Upper lobe of right lung (tissue), 1 donor: ENCODE data around the gene SAMD4A. TPM values are rescaled to one million over a fixed set of nuclear protein-coding genes. Genes with fewer than 3 reads are reported as not detected.

Experiments used
- ATAC-seq: fragments of 200-7000 bp; cut with Tn5 transposase; one replicate; pipeline ENCODE4 v1.9.1; 2020; ENCODE audit warnings: mild to moderate bottlenecking, moderate library complexity
- DNase-seq: peaks from one replicate; pipeline ENCODE4 v3.0.0-alpha.2; 2020
- H3K27ac ChIP-seq: fragments of 200-600 bp; one replicate; pipeline ENCODE4 v1.8.0; 2022
- H3K27me3 ChIP-seq: fragments of 200-600 bp; one replicate; pipeline ENCODE4 v1.8.0; 2022; ENCODE audit warnings: mild to moderate bottlenecking
- H3K36me3 ChIP-seq: fragments of 200-600 bp; one replicate; pipeline ENCODE4 v1.8.0; 2022
- H3K4me1 ChIP-seq: fragments of 200-600 bp; one replicate; pipeline ENCODE4 v1.8.0; 2022
- H3K4me3 ChIP-seq: fragments of 200-600 bp; one replicate; pipeline ENCODE4 v1.8.0; 2022; ENCODE audit warnings: mild to moderate bottlenecking
- H3K9me3 ChIP-seq: fragments of 200-600 bp; one replicate; pipeline ENCODE4 v1.8.0; 2022
- CTCF ChIP-seq: fragments of 200-600 bp; IDR thresholded peaks from one replicate; pipeline ENCODE4 v1.8.0; 2022; ENCODE audit warnings: antibody characterized with exemption
- intact Hi-C: fragments of 100-400 bp; cut with DNase I; formaldehyde crosslinking; loops from one replicate; pipeline ENCODE4 v1.11.0; 2022
- total RNA-seq: library from RNA; stranded (reverse); fragmentation: NEBNext Ultra II Directional; extraction: Animal tissue kit (Norgen Biotek cat#: 25700); gene quantifications from one replicate; pipeline ENCODE4 v1.2.1, GENCODE V29; 2021
- donor health status: DM: no; HTN: yes; CAD: no; lungs with severe emphysema.

The SAMD4A gene
- total RNA-seq, 1 donor from 2014 or later: 39.1 TPM

- Histone ChIP-seq H3K4me3 (no peak overlapping the region), H3K27me3 (no peaks in the 10 kb centered on the region), H3K4me1 (peaks cover 4% of the 10 kb centered on the region), H3K36me3 (peaks cover 45% of the 10 kb centered on the region), H3K9me3 (no peaks in the 10 kb centered on the region), H3K27ac (no peak overlapping the region)
- DNase-seq (no peak), ATAC-seq (no peak)
- intact Hi-C loops: no loop called here
- no peak for TF ChIP-seq CTCF
Measured at GRCh38 chr14:54784657-54785056, 217.7 kb downstream of the SAMD4A start.

GRCh38 chr14:54785136-54785777 is 218.3 kb downstream of the SAMD4A start:
- intact Hi-C loops: no loop called here

GRCh38 chr14:54785778-54786770 is 219.1 kb downstream of the SAMD4A start:
- Histone ChIP-seq H3K36me3 (peaks cover 52% of the 10 kb centered on the region), H3K4me1 (peaks cover 4% of the 10 kb centered on the region), H3K9me3 (no peaks in the 10 kb centered on the region), H3K4me3 (no peak overlapping the region), H3K27me3 (no peaks in the 10 kb centered on the region), H3K27ac (no peak overlapping the region)
- no peak for TF ChIP-seq CTCF
- ATAC-seq (no peak), DNase-seq (no peak)
- intact Hi-C loops: no loop called here

More at GRCh38 chr14:54785136-54785777, 218.3 kb downstream of the SAMD4A start:
- DNase-seq: no peak
- no peak for TF ChIP-seq CTCF
- peaks cover 51% of the 10 kb centered on the region for H3K36me3 ChIP-seq
- H3K4me3 ChIP-seq: no peak overlapping the region
- H3K27ac ChIP-seq: no peak overlapping the region
- no peaks in the 10 kb centered on the region for H3K9me3 ChIP-seq
- ATAC-seq: no peak
- H3K27me3 ChIP-seq: no peaks in the 10 kb centered on the region
- peaks cover 4% of the 10 kb centered on the region for H3K4me1 ChIP-seq

GRCh38 chr14:54786838-54787237 is 219.9 kb downstream of the SAMD4A start:
- no peaks in the 10 kb centered on the region for H3K9me3 ChIP-seq
- H3K4me1 ChIP-seq: peaks cover 4% of the 10 kb centered on the region
- no peak for DNase-seq
- ATAC-seq: no peak
- H3K4me3 ChIP-seq: no peak overlapping the region
- no peaks in the 10 kb centered on the region for H3K27me3 ChIP-seq
- no peak for TF ChIP-seq CTCF
- intact Hi-C loops: no loop called here
- peaks cover 50% of the 10 kb centered on the region for H3K36me3 ChIP-seq
- H3K27ac ChIP-seq: no peak overlapping the region

- H3K9me3 ChIP-seq: no peaks in the 10 kb centered on the region
- no peak for TF ChIP-seq CTCF
- DNase-seq: no peak
- intact Hi-C loops: no loop called here
- H3K4me3 ChIP-seq: no peak overlapping the region
- H3K36me3 ChIP-seq: peaks cover 45% of the 10 kb centered on the region
- H3K27ac ChIP-seq: no peak overlapping the region
- peaks cover 4% of the 10 kb centered on the region for H3K4me1 ChIP-seq
- H3K27me3 ChIP-seq: no peaks in the 10 kb centered on the region
- ATAC-seq: peak; percentile 14
Measured at GRCh38 chr14:54787261-54787660, 220.3 kb downstream of the SAMD4A start.
